Fibroblast of pulmonary artery (primary cell): Measurements from ENCODE around the gene ATP9B.

Experiments
- DNase-seq: peaks from one replicate; pipeline ENCODE4 v3.0.0-alpha.2; 2010; ENCODE audit warnings: low read depth
- H3K4me3 ChIP-seq: replicated peaks from 2 replicates; pipeline ENCODE4 v1.5.1; 2011; ENCODE audit warnings: low read depth, mild to moderate bottlenecking, control low read depth, low read length, moderate library complexity
- CTCF ChIP-seq: IDR thresholded peaks from 2 replicates; pipeline ENCODE4 v1.5.1; 2011; ENCODE audit warnings: mild to moderate bottlenecking, control low read depth, low read length, inconsistent platforms; ENCODE audit errors: missing control alignments

ATP9B gene

GRCh38 chr18:79182047-79182713, 113.0 kb downstream of the ATP9B start:
- TF ChIP-seq CTCF, result no peak
- DNase-seq, result no peak
- H3K4me3 ChIP-seq, result no peak overlapping the region

- TF ChIP-seq CTCF, result no peak
Measured at GRCh38 chr18:79185648-79186047, 116.5 kb downstream of the ATP9B start.

GRCh38 chr18:79186649-79187048, 117.5 kb downstream of the ATP9B start:
- TF ChIP-seq CTCF, result no peak
- no peak overlapping the region for H3K4me3 ChIP-seq
- DNase-seq, result no peak

More at GRCh38 chr18:79185648-79186047, 116.5 kb downstream of the ATP9B start:
- DNase-seq, result no peak
- H3K4me3 ChIP-seq, result no peak overlapping the region

- H3K4me3 ChIP-seq, result no peak overlapping the region
Measured at GRCh38 chr18:79187532-79188277, 118.5 kb downstream of the ATP9B start.

GRCh38 chr18:79191418-79191817, 122.2 kb downstream of the ATP9B start:
- no peak for DNase-seq
- TF ChIP-seq CTCF, result no peak
- H3K4me3 ChIP-seq, result no peak overlapping the region

More at GRCh38 chr18:79187532-79188277, 118.5 kb downstream of the ATP9B start:
- no peak for DNase-seq
- no peak for TF ChIP-seq CTCF

- TF ChIP-seq CTCF, result no peak
- no peak for DNase-seq
- no peak overlapping the region for H3K4me3 ChIP-seq
Measured at GRCh38 chr18:79191956-79192355, 122.8 kb downstream of the ATP9B start.
